Pancreas (tissue), 10 donors: Measurements from ENCODE around the gene RNF6. TPM values are rescaled to one million over a fixed set of nuclear protein-coding genes. Genes with fewer than 3 reads are reported as not detected.

ENCODE experiments used
- ATAC-seq, 4 donors: fragments of 200-7000 bp; cut with Tn5 transposase; one replicate each; pipeline versions ENCODE4 v1.8.0 to v1.9.1; 2020; ENCODE audit warnings: mild to moderate bottlenecking in 4 of 4, moderate library complexity in 4 of 4
- DNase-seq, 6 donors: peaks; one replicate each; pipeline ENCODE4 v3.0.0-alpha.2; 2020
- FAIRE-seq: peaks from 2 replicates; lab custom pipeline; 2012; peaks lifted over from hg19 to GRCh38; lab: Jason Lieb, UNC
- H3K27ac ChIP-seq, 4 donors: fragments of 200-600 bp; sonication (generic); 1 replicate in 3 of 4; 2 replicates in 1 of 4; pipeline versions ENCODE4 v1.5.0 to v1.8.0; 2020
- H3K27me3 ChIP-seq, 4 donors: fragments of 200-600 bp; one replicate each; pipeline ENCODE4 v1.8.0; 2021
- H3K36me3 ChIP-seq, 3 donors: fragments of 200-600 bp; sonication (generic) in 1 of 3; one replicate each; pipeline versions ENCODE4 v1.5.0 to v1.8.0; 2020 to 2021
- H3K4me1 ChIP-seq, 3 donors: fragments of 200-600 bp; one replicate each; pipeline ENCODE4 v1.8.0; 2021
- H3K4me3 ChIP-seq, 4 donors: fragments of 200-600 bp; sonication (generic) in 2 of 4; one replicate each; pipeline versions ENCODE4 v1.5.0 to v1.8.0; 2020 to 2021
- H3K9me3 ChIP-seq, 4 donors: fragments of 200-600 bp; one replicate each; pipeline ENCODE4 v1.8.0; 2021
- CTCF ChIP-seq, 4 donors: fragments of 200-600 bp; sonication (generic) in 3 of 4; IDR thresholded peaks; one replicate each; pipeline versions ENCODE4 v1.5.0 to v1.8.0; 2021; ENCODE audit warnings: antibody characterized with exemption in 4 of 4
- WGBS, 2 donors: extraction: QIAGEN DNeasy Blood & Tissue Kit; methylation state at CpG; one replicate each; pipeline ENCODE4 v1.1.7; 2013; 5-methylcytosine and 5-hydroxymethylcytosine counted together
- intact Hi-C, 3 donors: fragments of 100-400 bp; cut with DNase I; formaldehyde crosslinking; loops; one replicate each; pipeline versions ENCODE4 v1.11.1 to v1.14.2; 2022
- polyA plus RNA-seq, 2 donors: library from polyadenylated mRNA; stranded (reverse); fragments of 200-250 nt; gene quantifications; one replicate each; pipeline ENCODE4 v1.2.3, GENCODE V29; 2013
- total RNA-seq, 6 donors: library from RNA; stranded (reverse); fragmentation: NEBNext Ultra II Directional in 4 of 6; extraction: Animal tissue kit (Norgen Biotek cat#: 25700) in 4 of 6; gene quantifications; one replicate each; pipeline versions ENCODE4 v1.2.1 to v1.2.4, GENCODE V29; 2021 to 2023
- donor health status: healthy with polysubstance abuse.
- donor health status: DM: no; HTN: no; CAD: no; lungs with moderate emphysema.
- donor health status: DM: no; HTN: no; CAD: no.
- donor health status: control.
- donor health status: control.
- donor health status: Bipolar disorder and iron deficiency.
- donor health status: DM: yes; HTN: yes; CAD: no.
- donor health status: DM: no; HTN: no; CAD: no.
- donor health status: DM: no; HTN: no; CAD: no.
- donor health status: DM: yes; HTN: yes; CAD: no.

RNF6 gene
- total and polyA plus RNA-seq, 8 donors, result 5.9 to 17.2 (median 11.7) TPM

GRCh38 chr13:26247011-26247410 lies 24.9 kb upstream of the RNF6 start:
- no peaks in the 10 kb centered on the region for H3K36me3 ChIP-seq
- no peaks in the 10 kb centered on the region for H3K9me3 ChIP-seq
- no peak for TF ChIP-seq CTCF (IDR thresholded peaks at IDR 0.05)
- 75 to 76% methylated on average over 2 of the region's 2 CpGs for WGBS, 2 donors
- H3K4me3 ChIP-seq, result no peak overlapping the region
- DNase-seq (no peak), FAIRE-seq (no peak), ATAC-seq (no peak)
- H3K4me1 ChIP-seq, result no peaks in the 10 kb centered on the region
- intact Hi-C loops, result no loop called here
- no peak overlapping the region for H3K27ac ChIP-seq
- no peaks in the 10 kb centered on the region for H3K27me3 ChIP-seq

DNA sequence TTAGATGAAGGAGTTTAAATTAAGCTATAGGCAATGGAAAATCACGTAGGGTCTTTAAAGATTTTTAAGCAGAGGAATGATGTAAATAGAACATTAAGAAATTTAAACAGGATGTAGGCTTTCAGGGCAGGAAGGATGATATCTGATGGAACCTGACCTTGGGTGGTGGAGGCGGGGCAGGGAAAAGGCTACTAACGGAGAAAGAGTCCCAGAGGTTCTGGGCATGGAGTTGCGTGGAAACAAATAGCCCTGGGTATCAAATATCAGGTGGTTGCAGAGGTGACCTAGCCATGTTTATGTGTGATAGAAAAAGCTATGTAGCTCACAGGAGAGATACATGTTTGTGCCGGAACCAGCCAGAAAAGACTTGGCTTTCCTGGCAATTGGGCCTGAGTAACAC lies 24.0 kb upstream of the RNF6 start:
- ATAC-seq (no peak), DNase-seq (no peak), FAIRE-seq (no peak)
- TF ChIP-seq CTCF (IDR thresholded peaks at IDR 0.05), result no peak
- intact Hi-C loops, result no loop called here
- H3K4me1 ChIP-seq, result no peaks in the 10 kb centered on the region
- H3K27ac ChIP-seq, result no peak overlapping the region
- no peaks in the 10 kb centered on the region for H3K36me3 ChIP-seq
- H3K27me3 ChIP-seq, result no peaks in the 10 kb centered on the region
- 43 to 58% methylated on average over 5 of the region's 5 CpGs for WGBS, 2 donors
- H3K9me3 ChIP-seq, result no peaks in the 10 kb centered on the region
- no peak overlapping the region for H3K4me3 ChIP-seq

GRCh38 chr13:26236296-26236695 lies 14.2 kb upstream of the RNF6 start:
- Histone ChIP-seq H3K4me1 (no peaks in the 10 kb centered on the region), H3K27ac (no peak overlapping the region), H3K9me3 (no peaks in the 10 kb centered on the region), H3K27me3 (no peaks in the 10 kb centered on the region), H3K36me3 (no peaks in the 10 kb centered on the region), H3K4me3 (no peak overlapping the region)
- no peak for DNase-seq
- no peak for FAIRE-seq
- intact Hi-C loops, result no loop called here
- TF ChIP-seq CTCF (IDR thresholded peaks at IDR 0.05), result no peak
- no peak for ATAC-seq
- WGBS, 2 donors, result 45 to 47% methylated on average over 1 of the region's 1 CpG

GRCh38 chr13:26230703-26231102 lies 8.6 kb upstream of the RNF6 start:
- Histone ChIP-seq H3K4me1 (no peaks in the 10 kb centered on the region), H3K36me3 (no peaks in the 10 kb centered on the region), H3K9me3 (no peaks in the 10 kb centered on the region), H3K4me3 (no peak overlapping the region), H3K27me3 (no peaks in the 10 kb centered on the region), H3K27ac (no peak overlapping the region)
- intact Hi-C loops, result no loop called here
- no peak for FAIRE-seq
- ATAC-seq, result peak in 2 of 4 donors; percentile 55 to 68
- no peak for DNase-seq
- WGBS, 2 donors, result 60 to 64% methylated on average over 6 of the region's 6 CpGs
- no peak for TF ChIP-seq CTCF (IDR thresholded peaks at IDR 0.05)

DNA sequence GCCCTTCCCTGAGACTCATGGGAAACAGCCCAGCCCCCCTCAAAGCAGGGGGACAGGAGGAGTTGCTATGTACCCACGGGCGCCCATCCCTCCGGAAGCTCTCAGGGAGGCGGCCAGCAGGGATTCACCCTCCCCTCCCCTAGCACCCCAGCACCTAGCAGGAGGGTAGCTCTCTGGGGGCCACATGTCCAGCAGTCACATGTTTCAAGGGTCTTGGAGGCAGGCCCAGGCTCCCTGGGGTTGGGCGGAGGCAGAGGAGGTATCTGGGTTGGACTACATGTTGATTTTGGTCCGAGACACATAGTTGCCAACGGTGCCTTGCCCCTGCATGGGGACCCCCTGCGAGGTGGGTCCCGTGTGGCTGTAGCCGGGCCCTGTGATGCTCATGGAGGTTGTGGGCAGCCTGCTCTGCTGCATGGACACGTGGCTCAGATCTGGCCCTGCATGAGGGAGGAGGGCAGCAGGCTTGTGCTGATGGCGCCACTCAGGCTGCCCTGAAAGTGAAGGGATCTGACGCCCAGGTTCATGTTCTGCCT lies 7.0 kb upstream of the RNF6 start:
- no peaks in the 10 kb centered on the region for H3K9me3 ChIP-seq
- FAIRE-seq (no peak), ATAC-seq (no peak), DNase-seq (peak in 1 of 6 donors; percentile 37)
- WGBS, 2 donors, result 78 to 86% methylated on average over 13 of the region's 13 CpGs
- no peak for TF ChIP-seq CTCF (IDR thresholded peaks at IDR 0.05)
- H3K36me3 ChIP-seq, result no peaks in the 10 kb centered on the region
- H3K4me3 ChIP-seq, result no peak overlapping the region
- H3K27ac ChIP-seq, result no peak overlapping the region
- H3K27me3 ChIP-seq, result no peaks in the 10 kb centered on the region
- intact Hi-C loops, result no loop called here
- H3K4me1 ChIP-seq, result no peaks in the 10 kb centered on the region
